GM21390 (cell line): ENCODE results near the gene SLC25A17.
"Not testable (repeated sequence)": the region's sequence is repeated elsewhere in the genome, so short reads cannot be mapped to it uniquely, and the experiment has no call there.

ENCODE experiments used
- ATAC-seq: cut with Tn5 transposase; IDR thresholded peaks from one replicate; pipeline ENCODE4 v1.9.1; 2021; ENCODE audit not compliant: unreplicated experiment

The SLC25A17 gene

GRCh38 chr22:40721266-40721665 lies 97.9 kb downstream of the SLC25A17 start:
- no peak for ATAC-seq

GRCh38 chr22:40720538-40721256 lies 98.4 kb downstream of the SLC25A17 start:
- no peak for ATAC-seq

GRCh38 chr22:40720156-40720537 lies 99.0 kb downstream of the SLC25A17 start:
- ATAC-seq, result not testable (repeated sequence)
